Glutamatergic neuron (in vitro differentiated cells): ENCODE results near the gene KAZALD1. TPM values are rescaled to one million over a fixed set of nuclear protein-coding genes. Genes with fewer than 3 reads are reported as not detected.

ENCODE experiments used
- DNase-seq: peaks from one replicate; pipeline ENCODE4 v3.0.0; 2022
- H3K27ac Mint-ChIP-seq: one replicate; pipeline ENCODE4 v1.8.0; 2020; ENCODE audit warnings: mild to moderate bottlenecking, mixed read lengths, inconsistent platforms; ENCODE audit not compliant: unreplicated experiment
- H3K27me3 Mint-ChIP-seq: one replicate; pipeline ENCODE4 v1.8.0; 2020; ENCODE audit warnings: mild to moderate bottlenecking, moderate library complexity, mixed read lengths, inconsistent platforms; ENCODE audit not compliant: unreplicated experiment
- H3K36me3 Mint-ChIP-seq: one replicate; pipeline ENCODE4 v1.8.0; 2020; ENCODE audit warnings: mild to moderate bottlenecking, mixed read lengths, inconsistent platforms; ENCODE audit not compliant: unreplicated experiment
- H3K4me1 Mint-ChIP-seq: one replicate; pipeline ENCODE4 v1.8.0; 2020; ENCODE audit warnings: mild to moderate bottlenecking, low read depth, mixed read lengths, inconsistent platforms; ENCODE audit not compliant: unreplicated experiment
- H3K4me3 Mint-ChIP-seq: one replicate; pipeline ENCODE4 v1.8.0; 2020; ENCODE audit warnings: mild to moderate bottlenecking, mixed read lengths, inconsistent platforms; ENCODE audit not compliant: unreplicated experiment
- H3K9me3 Mint-ChIP-seq: one replicate; pipeline ENCODE4 v1.8.0; 2020; ENCODE audit warnings: mild to moderate bottlenecking, moderate library complexity, mixed read lengths, inconsistent platforms; ENCODE audit not compliant: unreplicated experiment
- total RNA-seq: library from RNA; stranded (reverse); fragmentation: NEBNext Ultra II Directional; extraction: Animal tissue kit (Norgen Biotek cat#: 25700); gene quantifications from one replicate; pipeline ENCODE4 v1.2.1, GENCODE V29; 2021; ENCODE audit not compliant: unreplicated experiment
- TF ChIP-seq, protein P1 (sequence below): fragments of 200-600 bp; sonication (generic); IDR thresholded peaks from one replicate; pipeline ENCODE4 v1.5.0; 2021; ENCODE audit not compliant: partially characterized antibody, unreplicated experiment

KAZALD1 gene
- total RNA-seq, 1 donor from 2014 or later, result 0.59 TPM

DNA sequence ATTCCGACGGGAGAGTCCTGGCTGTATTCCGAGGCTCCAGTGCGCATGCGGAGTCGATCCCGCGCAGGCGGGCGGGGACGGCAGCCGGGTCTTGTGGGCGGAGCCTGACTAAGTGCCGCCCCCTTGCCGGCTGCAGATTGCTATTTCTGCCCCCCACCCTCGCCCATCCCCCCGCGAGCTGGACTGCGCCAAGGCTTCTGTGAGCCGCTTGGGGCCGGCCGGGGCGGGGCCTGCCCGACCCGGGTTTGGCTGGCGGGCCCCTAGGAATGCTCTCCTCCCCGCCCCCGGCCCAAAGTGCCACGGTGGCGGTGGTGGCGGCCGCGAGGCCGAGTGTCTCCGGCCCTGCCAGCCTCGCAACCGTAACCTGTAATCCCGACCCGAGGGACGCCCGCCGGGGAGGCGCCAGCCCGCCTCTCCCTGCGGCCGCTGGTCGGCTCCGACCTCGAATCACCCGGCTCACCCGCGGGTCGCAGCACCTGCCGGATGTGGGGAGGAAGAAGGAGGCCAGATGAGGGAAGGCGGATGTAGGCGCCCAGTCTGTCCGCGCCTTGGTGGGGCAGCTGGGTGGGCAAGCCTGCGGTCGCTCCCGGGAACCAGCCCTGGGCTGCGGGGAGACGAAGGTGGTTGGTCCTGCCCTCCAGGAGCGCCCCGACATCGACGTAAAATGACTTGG is 702 bp upstream of the KAZALD1 start:
- peaks cover 9% of the 10 kb centered on the region for H3K27me3 Mint-ChIP-seq

GRCh38 chr10:101062232-101063049 is 652 bp downstream of the KAZALD1 start:
- H3K4me3 Mint-ChIP-seq, result peak overlapping the region; percentile 75
- peaks cover 12% of the 10 kb centered on the region for H3K27me3 Mint-ChIP-seq
- H3K4me1 Mint-ChIP-seq, result peaks cover 3% of the 10 kb centered on the region

More for the DNA sequence above, 702 bp upstream of the KAZALD1 start:
- Mint-ChIP-seq H3K9me3 (peaks cover 3% of the 10 kb centered on the region), H3K4me3 (peak overlapping the region; percentile 92), H3K27ac (peak overlapping the region; percentile 88), H3K36me3 (no peaks in the 10 kb centered on the region), H3K4me1 (peaks cover 3% of the 10 kb centered on the region)
- TF ChIP-seq, protein P1, sequence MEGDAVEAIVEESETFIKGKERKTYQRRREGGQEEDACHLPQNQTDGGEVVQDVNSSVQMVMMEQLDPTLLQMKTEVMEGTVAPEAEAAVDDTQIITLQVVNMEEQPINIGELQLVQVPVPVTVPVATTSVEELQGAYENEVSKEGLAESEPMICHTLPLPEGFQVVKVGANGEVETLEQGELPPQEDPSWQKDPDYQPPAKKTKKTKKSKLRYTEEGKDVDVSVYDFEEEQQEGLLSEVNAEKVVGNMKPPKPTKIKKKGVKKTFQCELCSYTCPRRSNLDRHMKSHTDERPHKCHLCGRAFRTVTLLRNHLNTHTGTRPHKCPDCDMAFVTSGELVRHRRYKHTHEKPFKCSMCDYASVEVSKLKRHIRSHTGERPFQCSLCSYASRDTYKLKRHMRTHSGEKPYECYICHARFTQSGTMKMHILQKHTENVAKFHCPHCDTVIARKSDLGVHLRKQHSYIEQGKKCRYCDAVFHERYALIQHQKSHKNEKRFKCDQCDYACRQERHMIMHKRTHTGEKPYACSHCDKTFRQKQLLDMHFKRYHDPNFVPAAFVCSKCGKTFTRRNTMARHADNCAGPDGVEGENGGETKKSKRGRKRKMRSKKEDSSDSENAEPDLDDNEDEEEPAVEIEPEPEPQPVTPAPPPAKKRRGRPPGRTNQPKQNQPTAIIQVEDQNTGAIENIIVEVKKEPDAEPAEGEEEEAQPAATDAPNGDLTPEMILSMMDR, result no peak
- DNase-seq, result peak; percentile 93

GRCh38 chr10:101063050-101063525 is 1.3 kb downstream of the KAZALD1 start:
- H3K27me3 Mint-ChIP-seq, result peaks cover 14% of the 10 kb centered on the region
- H3K9me3 Mint-ChIP-seq, result peaks cover 3% of the 10 kb centered on the region
- no peak overlapping the region for H3K27ac Mint-ChIP-seq
- TF ChIP-seq, protein P1, result no peak
- H3K4me3 Mint-ChIP-seq, result no peak overlapping the region
- no peak for DNase-seq
- peaks cover 3% of the 10 kb centered on the region for H3K4me1 Mint-ChIP-seq
- no peaks in the 10 kb centered on the region for H3K36me3 Mint-ChIP-seq

More at GRCh38 chr10:101062232-101063049, 652 bp downstream of the KAZALD1 start:
- Mint-ChIP-seq H3K9me3 (peaks cover 3% of the 10 kb centered on the region), H3K36me3 (no peaks in the 10 kb centered on the region), H3K27ac (no peak overlapping the region)
- TF ChIP-seq, protein P1, result peak; percentile 63
- DNase-seq, result peak; percentile 84

- DNase-seq, result no peak
- no peak overlapping the region for H3K4me3 Mint-ChIP-seq
- H3K27me3 Mint-ChIP-seq, result peaks cover 14% of the 10 kb centered on the region
- H3K9me3 Mint-ChIP-seq, result peaks cover 3% of the 10 kb centered on the region
- no peak overlapping the region for H3K27ac Mint-ChIP-seq
- no peaks in the 10 kb centered on the region for H3K36me3 Mint-ChIP-seq
- TF ChIP-seq, protein P1, result no peak
- H3K4me1 Mint-ChIP-seq, result peaks cover 3% of the 10 kb centered on the region
Observed at GRCh38 chr10:101063548-101064414, 2.0 kb downstream of the KAZALD1 start.
